Measurements from ENCODE around the gene TRIM26. TPM values are rescaled to one million over a fixed set of nuclear protein-coding genes. Genes with fewer than 3 reads are reported as not detected.
"Not testable (repeated sequence)": the region's sequence is repeated elsewhere in the genome, so short reads cannot be mapped to it uniquely, and the experiment has no call there.

TRIM26 gene
- total RNA-seq, 1 experiment from 2014 or later, result 37.0 TPM

DNA sequence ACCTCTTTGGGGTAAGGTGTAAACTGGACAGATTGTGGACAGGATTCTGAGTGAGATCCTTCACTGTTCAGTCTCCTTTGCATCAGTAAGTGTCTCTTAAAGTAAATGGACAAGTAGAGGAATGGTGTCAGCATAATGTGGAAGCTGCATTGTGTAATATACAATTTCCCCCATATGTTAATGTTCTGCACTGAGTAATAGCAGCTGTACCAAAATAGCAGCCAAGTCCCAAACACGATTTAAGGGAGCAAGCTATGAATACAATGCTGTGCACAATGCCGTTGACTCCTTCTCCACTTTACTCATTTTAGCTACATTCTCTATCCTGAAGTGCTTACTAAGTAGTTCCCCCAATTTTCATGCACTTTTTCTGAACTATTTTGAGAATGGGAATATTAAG lies 21.1 kb upstream of the TRIM26 start:
- no peaks in the 10 kb centered on the region for H3K36me3 ChIP-seq (ENCODE audit: insufficient read depth, low read length)
- H3K9me3 ChIP-seq (ENCODE audit: low read length), result no peaks in the 10 kb centered on the region
- H3K4me3 ChIP-seq (ENCODE audit: low read length), result no peak overlapping the region
- no peaks in the 10 kb centered on the region for H3K9me2 ChIP-seq (replicated peaks; ENCODE audit: insufficient read depth, low read length)
- H3K27me3 ChIP-seq (ENCODE audit: low read length), result no peaks in the 10 kb centered on the region
- no peaks in the 10 kb centered on the region; the same call in 1 of the 2 replicates for H4K20me1 ChIP-seq (ENCODE audit: insufficient read depth, low read depth, low read length)
- H3K27ac ChIP-seq (ENCODE audit: low read length), result no peak overlapping the region
- 0 out of 2 replicates have a peak, but pooled peaks cover 2% of the 10 kb centered on the region for H3K4me1 ChIP-seq (ENCODE audit: low read length)
- no peak overlapping the region for H2AFZ ChIP-seq (ENCODE audit: low read length)
- H3K4me2 ChIP-seq (ENCODE audit: low read depth, low read length, poor library complexity, severe bottlenecking), result no peak overlapping the region
- no peak for DNase-seq
- H3K9ac ChIP-seq (ENCODE audit: low read length), result no peak overlapping the region
- no peaks in the 10 kb centered on the region for H3K79me2 ChIP-seq (ENCODE audit: low read length)

DNA sequence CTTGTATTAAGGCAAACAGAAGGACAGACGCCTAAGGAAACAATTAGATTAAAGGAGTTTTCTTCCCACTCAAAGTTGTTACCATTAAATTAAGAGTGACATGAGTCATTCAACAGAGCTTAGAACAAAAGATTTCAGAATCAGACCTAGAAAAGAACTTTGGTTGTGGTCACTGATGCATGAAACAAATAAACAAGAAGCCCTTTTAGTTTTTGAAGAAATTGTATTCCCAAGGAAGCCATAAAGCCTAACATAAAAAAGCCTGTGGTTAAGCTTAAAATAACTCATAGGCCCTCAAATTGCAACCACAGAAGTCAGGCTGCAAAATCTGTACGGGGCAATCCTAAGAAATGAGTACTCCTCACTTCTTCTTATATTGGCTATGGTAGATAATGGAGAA lies 17.9 kb upstream of the TRIM26 start:
- H3K4me3 ChIP-seq (ENCODE audit: low read length), result no peak overlapping the region
- H3K4me2 ChIP-seq (ENCODE audit: low read depth, low read length, poor library complexity, severe bottlenecking), result no peak overlapping the region
- no peak overlapping the region for H2AFZ ChIP-seq (ENCODE audit: low read length)
- no peaks in the 10 kb centered on the region for H3K27me3 ChIP-seq (ENCODE audit: low read length)
- H3K9me2 ChIP-seq (replicated peaks; ENCODE audit: insufficient read depth, low read length), result no peaks in the 10 kb centered on the region
- no peak overlapping the region for H3K27ac ChIP-seq (ENCODE audit: low read length)
- no peaks in the 10 kb centered on the region for H3K9me3 ChIP-seq (ENCODE audit: low read length)
- no peak overlapping the region for H3K9ac ChIP-seq (ENCODE audit: low read length)
- no peaks in the 10 kb centered on the region for H3K4me1 ChIP-seq (ENCODE audit: low read length)
- H3K79me2 ChIP-seq (ENCODE audit: low read length), result no peaks in the 10 kb centered on the region
- no peaks in the 10 kb centered on the region for H4K20me1 ChIP-seq (ENCODE audit: insufficient read depth, low read depth, low read length)
- no peaks in the 10 kb centered on the region for H3K36me3 ChIP-seq (ENCODE audit: insufficient read depth, low read length)
- DNase-seq, result no peak

DNA sequence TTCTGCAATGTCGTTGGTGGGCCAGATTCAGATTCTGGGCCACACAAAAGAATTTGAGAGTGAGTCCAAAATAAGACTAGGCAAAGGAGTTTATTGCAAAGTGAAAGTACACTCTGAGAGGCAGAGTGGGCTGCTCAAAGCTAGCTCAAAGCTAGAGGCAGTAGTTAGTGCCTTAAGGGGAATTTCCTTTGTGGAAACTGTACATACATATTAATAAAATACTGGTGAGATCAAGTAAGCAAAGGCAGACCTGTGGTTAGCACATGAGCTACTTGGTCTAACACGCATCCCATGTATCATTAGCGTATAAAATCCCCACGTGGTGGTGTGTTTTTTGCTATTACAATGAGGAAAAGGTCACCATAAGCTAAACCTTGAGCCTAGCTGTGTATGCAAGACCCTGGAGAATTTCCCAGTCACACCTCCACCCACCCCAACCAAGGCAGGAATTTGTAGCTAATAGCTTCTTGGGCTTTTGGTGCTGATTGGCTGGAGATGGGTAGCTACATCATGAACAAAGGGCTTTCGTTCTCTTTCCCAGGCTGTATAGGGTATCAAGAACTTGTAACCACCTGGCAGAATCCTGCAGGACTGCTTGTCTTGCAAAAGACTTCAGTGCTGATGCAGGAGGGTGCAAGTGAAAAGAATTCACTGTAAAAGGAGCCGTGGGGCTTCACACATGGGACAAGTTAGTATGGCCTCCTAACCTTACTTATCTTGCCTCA lies 14.7 kb upstream of the TRIM26 start:
- Histone ChIP-seq H3K4me1 (ENCODE audit: low read length) (no peaks in the 10 kb centered on the region), H3K27ac (ENCODE audit: low read length) (no peak overlapping the region), H2AFZ (ENCODE audit: low read length) (no peak overlapping the region), H3K36me3 (ENCODE audit: insufficient read depth, low read length) (no peaks in the 10 kb centered on the region), H4K20me1 (ENCODE audit: insufficient read depth, low read depth, low read length) (no peaks in the 10 kb centered on the region), H3K4me3 (ENCODE audit: low read length) (no peak overlapping the region), H3K9ac (ENCODE audit: low read length) (no peak overlapping the region), H3K9me3 (ENCODE audit: low read length) (peaks cover 8% of the 10 kb centered on the region; the same call in 1 of the 2 replicates), H3K27me3 (ENCODE audit: low read length) (no peaks in the 10 kb centered on the region), H3K79me2 (ENCODE audit: low read length) (no peaks in the 10 kb centered on the region), H3K9me2 (replicated peaks; ENCODE audit: insufficient read depth, low read length) (no peaks in the 10 kb centered on the region), H3K4me2 (ENCODE audit: low read depth, low read length, poor library complexity, severe bottlenecking) (no peak overlapping the region)
- DNase-seq, result no peak

DNA sequence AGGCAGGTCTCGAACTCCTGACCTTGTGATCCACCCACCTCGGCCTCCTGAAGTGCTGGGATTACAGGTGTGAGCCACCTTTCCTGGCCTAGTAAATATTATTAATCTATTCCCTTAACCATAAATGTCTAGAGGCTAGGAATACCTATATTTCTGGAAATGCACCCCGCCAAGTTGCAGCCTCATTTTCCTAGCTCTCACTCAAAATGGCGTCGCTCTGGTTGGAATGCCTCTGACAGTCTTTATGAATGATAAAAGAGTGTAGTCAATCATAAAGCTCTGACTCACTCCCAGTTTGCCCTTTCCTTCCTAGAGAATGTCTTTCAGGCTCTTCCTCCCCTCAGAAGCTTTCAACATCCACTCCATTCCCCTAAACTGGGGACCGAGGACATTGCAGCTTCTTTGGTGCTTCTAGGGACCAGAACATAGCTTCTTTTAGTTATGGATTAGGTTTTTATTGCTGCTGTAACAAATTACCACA lies 14.1 kb upstream of the TRIM26 start:
- no peak overlapping the region for H3K4me3 ChIP-seq (ENCODE audit: low read length)

DNA sequence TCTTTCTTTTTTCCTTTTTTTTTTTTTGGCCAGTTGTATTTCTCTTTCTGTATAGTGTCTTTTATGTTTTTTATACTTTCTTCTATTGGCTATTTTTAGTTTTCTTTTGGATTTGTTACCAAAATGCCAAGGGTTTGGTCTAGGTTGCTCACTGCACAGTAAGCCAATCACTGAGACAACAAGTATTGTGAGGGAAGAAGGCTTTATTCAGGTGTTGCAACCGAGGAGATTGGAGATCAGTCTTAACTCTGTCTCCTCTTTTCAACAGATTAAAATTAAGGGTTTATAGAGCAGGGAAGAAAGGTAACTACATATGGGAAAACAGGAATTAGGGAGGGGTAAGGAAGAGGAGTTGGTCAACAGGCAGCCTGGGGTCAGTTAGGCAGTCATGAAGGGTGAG lies 10.1 kb upstream of the TRIM26 start:
- Histone ChIP-seq H3K27ac (ENCODE audit: low read length) (no peak overlapping the region), H3K4me1 (ENCODE audit: low read length) (no peaks in the 10 kb centered on the region), H3K9me2 (replicated peaks; ENCODE audit: insufficient read depth, low read length) (no peaks in the 10 kb centered on the region), H3K79me2 (ENCODE audit: low read length) (no peaks in the 10 kb centered on the region), H3K36me3 (ENCODE audit: insufficient read depth, low read length) (no peaks in the 10 kb centered on the region), H3K9me3 (ENCODE audit: low read length) (peaks cover 8% of the 10 kb centered on the region; the same call in 1 of the 2 replicates), H3K9ac (ENCODE audit: low read length) (no peak overlapping the region), H3K4me3 (ENCODE audit: low read length) (no peak overlapping the region), H2AFZ (ENCODE audit: low read length) (no peak overlapping the region), H4K20me1 (ENCODE audit: insufficient read depth, low read depth, low read length) (no peaks in the 10 kb centered on the region), H3K4me2 (ENCODE audit: low read depth, low read length, poor library complexity, severe bottlenecking) (no peak overlapping the region), H3K27me3 (ENCODE audit: low read length) (no peaks in the 10 kb centered on the region)
- DNase-seq, result no peak

More for the DNA sequence above, 14.1 kb upstream of the TRIM26 start:
- Histone ChIP-seq H3K4me1 (ENCODE audit: low read length) (no peaks in the 10 kb centered on the region), H3K27ac (ENCODE audit: low read length) (no peak overlapping the region), H3K9me2 (replicated peaks; ENCODE audit: insufficient read depth, low read length) (no peaks in the 10 kb centered on the region), H3K36me3 (ENCODE audit: insufficient read depth, low read length) (no peaks in the 10 kb centered on the region), H2AFZ (ENCODE audit: low read length) (no peak overlapping the region), H4K20me1 (ENCODE audit: insufficient read depth, low read depth, low read length) (no peaks in the 10 kb centered on the region), H3K79me2 (ENCODE audit: low read length) (no peaks in the 10 kb centered on the region), H3K4me2 (ENCODE audit: low read depth, low read length, poor library complexity, severe bottlenecking) (no peak overlapping the region), H3K9ac (ENCODE audit: low read length) (no peak overlapping the region), H3K9me3 (ENCODE audit: low read length) (peaks cover 8% of the 10 kb centered on the region; the same call in 1 of the 2 replicates), H3K27me3 (ENCODE audit: low read length) (no peaks in the 10 kb centered on the region)
- DNase-seq, result no peak

DNA sequence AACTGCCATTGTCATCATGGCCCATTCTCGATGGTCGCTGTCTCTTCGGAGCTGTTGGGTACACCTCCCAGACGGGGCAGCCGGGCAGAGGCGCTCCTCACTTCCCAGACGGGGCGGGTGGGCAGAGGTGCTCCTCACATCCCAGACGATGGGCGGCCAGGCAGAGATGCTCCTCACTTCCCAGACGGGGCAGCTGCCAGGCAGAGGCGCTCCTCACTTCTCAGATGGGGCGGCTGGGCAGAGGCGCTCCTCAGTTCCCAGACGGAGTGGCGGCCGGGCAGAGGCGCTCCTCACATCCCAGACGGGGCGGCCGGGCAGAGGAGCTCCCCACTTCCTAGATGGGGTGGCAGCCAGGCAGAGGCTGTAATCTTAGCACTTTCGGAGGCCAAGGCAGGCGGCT lies 8.8 kb upstream of the TRIM26 start:
- H3K9me2 ChIP-seq (replicated peaks; ENCODE audit: insufficient read depth, low read length); H3K36me3 ChIP-seq (ENCODE audit: insufficient read depth, low read length); H3K4me1 ChIP-seq (ENCODE audit: low read length); H2AFZ ChIP-seq (ENCODE audit: low read length); H3K4me3 ChIP-seq (ENCODE audit: low read length); DNase-seq; H3K79me2 ChIP-seq (ENCODE audit: low read length); H3K27me3 ChIP-seq (ENCODE audit: low read length); H3K4me2 ChIP-seq (ENCODE audit: low read depth, low read length, poor library complexity, severe bottlenecking); H3K9me3 ChIP-seq (ENCODE audit: low read length); H3K9ac ChIP-seq (ENCODE audit: low read length); H3K27ac ChIP-seq (ENCODE audit: low read length); H4K20me1 ChIP-seq (ENCODE audit: insufficient read depth, low read depth, low read length): not testable (repeated sequence)

DNA sequence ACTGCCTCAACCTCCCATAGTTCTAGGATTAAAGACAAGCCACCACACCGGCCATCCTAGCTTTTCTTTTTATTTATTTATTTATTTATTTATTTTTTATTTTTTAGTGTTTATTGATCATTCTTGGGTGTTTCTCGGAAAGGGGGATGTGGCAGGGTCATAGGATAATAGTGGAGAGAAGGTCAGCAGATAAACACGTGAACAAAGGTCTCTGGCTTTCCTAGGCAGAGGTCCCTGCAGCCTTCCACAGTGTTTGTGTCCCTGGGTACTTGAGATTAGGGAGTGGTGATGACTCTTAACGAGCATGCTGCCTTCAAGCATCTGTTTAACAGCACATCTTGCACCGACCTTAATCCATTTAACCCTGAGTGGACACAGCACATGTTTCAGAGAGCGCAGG lies 8.2 kb upstream of the TRIM26 start:
- not testable (repeated sequence) for H3K36me3 ChIP-seq (ENCODE audit: insufficient read depth, low read length); H3K4me2 ChIP-seq (ENCODE audit: low read depth, low read length, poor library complexity, severe bottlenecking); H4K20me1 ChIP-seq (ENCODE audit: insufficient read depth, low read depth, low read length); H3K4me1 ChIP-seq (ENCODE audit: low read length); H3K27ac ChIP-seq (ENCODE audit: low read length); H3K79me2 ChIP-seq (ENCODE audit: low read length); H3K27me3 ChIP-seq (ENCODE audit: low read length); H3K9me2 ChIP-seq (replicated peaks; ENCODE audit: insufficient read depth, low read length); H3K9ac ChIP-seq (ENCODE audit: low read length); H2AFZ ChIP-seq (ENCODE audit: low read length); H3K9me3 ChIP-seq (ENCODE audit: low read length); DNase-seq; H3K4me3 ChIP-seq (ENCODE audit: low read length)

DNA sequence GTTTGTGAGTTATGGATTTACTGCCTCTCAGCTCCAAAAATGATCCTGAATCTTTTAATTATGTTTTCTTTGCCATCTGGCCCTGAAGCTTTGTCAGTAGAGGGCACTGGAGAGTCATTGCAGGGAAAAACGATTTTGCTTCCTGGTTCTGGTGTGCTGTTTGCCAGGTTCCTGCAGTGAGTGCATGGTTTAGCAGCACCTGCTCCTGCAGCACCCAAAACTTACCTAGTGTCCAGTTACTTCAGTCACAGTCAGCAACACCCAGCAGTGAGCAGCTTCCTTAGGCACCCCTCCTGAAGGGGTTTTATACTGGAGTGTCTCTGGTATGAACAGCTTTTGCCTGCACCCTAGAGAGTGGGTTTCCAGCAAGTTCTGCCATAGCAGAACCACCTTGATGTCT lies 6.0 kb upstream of the TRIM26 start:
- Histone ChIP-seq H2AFZ (ENCODE audit: low read length) (peak overlapping the region; percentile 77; the same call in 1 of the 2 replicates), H3K27me3 (ENCODE audit: low read length) (no peaks in the 10 kb centered on the region), H3K79me2 (ENCODE audit: low read length) (no peaks in the 10 kb centered on the region), H3K4me3 (ENCODE audit: low read length) (no peak overlapping the region), H3K36me3 (ENCODE audit: insufficient read depth, low read length) (no peaks in the 10 kb centered on the region), H3K4me1 (ENCODE audit: low read length) (peaks cover 10% of the 10 kb centered on the region), H3K9me3 (ENCODE audit: low read length) (peaks cover 8% of the 10 kb centered on the region; the same call in 1 of the 2 replicates), H3K4me2 (ENCODE audit: low read depth, low read length, poor library complexity, severe bottlenecking) (no peak overlapping the region), H3K9ac (ENCODE audit: low read length) (no peak overlapping the region), H3K9me2 (replicated peaks; ENCODE audit: insufficient read depth, low read length) (no peaks in the 10 kb centered on the region), H3K27ac (ENCODE audit: low read length) (no peak overlapping the region), H4K20me1 (ENCODE audit: insufficient read depth, low read depth, low read length) (no peaks in the 10 kb centered on the region)
- peak; percentile 82 for DNase-seq
